Coronary artery (tissue), 2 donors: ENCODE results near the gene GRM5.
"Not testable (repeated sequence)": the region's sequence is repeated elsewhere in the genome, so short reads cannot be mapped to it uniquely, and the experiment has no call there.

Experiments
- DNase-seq: peaks from one replicate; pipeline ENCODE4 v3.0.0-alpha.2; 2017; ENCODE audit warnings: low spot score
- H3K27ac ChIP-seq, 2 donors: fragments of 200-600 bp; sonication (generic); one replicate each; pipeline ENCODE4 v1.5.1; 2016 to 2019
- H3K4me3 ChIP-seq: fragments of 200-600 bp; sonication (generic); 2 replicates; pipeline ENCODE4 v1.5.1; 2016; ENCODE audit warnings: mild to moderate bottlenecking, moderate library complexity
- CTCF ChIP-seq: fragments of 200-600 bp; sonication (generic); IDR thresholded peaks from one replicate; pipeline ENCODE4 v1.5.1; 2019; ENCODE audit warnings: antibody characterized with exemption

GRM5 gene

GRCh38 chr11:89052220-89052619 is 13.6 kb downstream of the GRM5 start:
- no peak overlapping the region for H3K4me3 ChIP-seq
- no peak for TF ChIP-seq CTCF
- no peak overlapping the region for H3K27ac ChIP-seq
- no peak for DNase-seq

GRCh38 chr11:89047159-89047558 is 18.6 kb downstream of the GRM5 start:
- not testable (repeated sequence) for DNase-seq, H3K27ac ChIP-seq, H3K4me3 ChIP-seq

GRCh38 chr11:89043861-89044588 is 21.8 kb downstream of the GRM5 start:
- not testable (repeated sequence) for H3K4me3 ChIP-seq, H3K27ac ChIP-seq, DNase-seq

- H3K4me3 ChIP-seq, H3K27ac ChIP-seq, DNase-seq: not testable (repeated sequence)
These were observed 36.1 kb downstream of the GRM5 start for GRCh38 chr11:89029671-89030070.

GRCh38 chr11:89021339-89021738 is 44.4 kb downstream of the GRM5 start:
- Histone ChIP-seq H3K27ac (no peak overlapping the region), H3K4me3 (no peak overlapping the region)
- DNase-seq: no peak
- TF ChIP-seq CTCF: no peak

GRCh38 chr11:89019827-89020547 is 45.8 kb downstream of the GRM5 start:
- DNase-seq, H3K27ac ChIP-seq, H3K4me3 ChIP-seq: not testable (repeated sequence)

GRCh38 chr11:89016214-89016613 is 49.6 kb downstream of the GRM5 start:
- no peak overlapping the region for H3K27ac ChIP-seq
- TF ChIP-seq CTCF: no peak
- no peak for DNase-seq
- H3K4me3 ChIP-seq: no peak overlapping the region

- no peak for DNase-seq
- H3K27ac ChIP-seq: no peak overlapping the region
- no peak for TF ChIP-seq CTCF
- H3K4me3 ChIP-seq: no peak overlapping the region
These were observed 50.2 kb downstream of the GRM5 start for GRCh38 chr11:89015614-89016013.

GRCh38 chr11:89000852-89001251 is 64.9 kb downstream of the GRM5 start:
- DNase-seq, H3K4me3 ChIP-seq, H3K27ac ChIP-seq: not testable (repeated sequence)

GRCh38 chr11:88979641-88980040 is 86.1 kb downstream of the GRM5 start:
- no peak for TF ChIP-seq CTCF
- Histone ChIP-seq H3K27ac (no peak overlapping the region), H3K4me3 (no peak overlapping the region)
- no peak for DNase-seq

GRCh38 chr11:88978992-88979391 is 86.8 kb downstream of the GRM5 start:
- not testable (repeated sequence) for H3K4me3 ChIP-seq, H3K27ac ChIP-seq, DNase-seq

- not testable (repeated sequence) for H3K27ac ChIP-seq, DNase-seq, H3K4me3 ChIP-seq
These were observed 90.3 kb downstream of the GRM5 start for GRCh38 chr11:88975441-88975840.
